ENCODE data around the gene LDLRAD4.

The LDLRAD4 gene

DNA sequence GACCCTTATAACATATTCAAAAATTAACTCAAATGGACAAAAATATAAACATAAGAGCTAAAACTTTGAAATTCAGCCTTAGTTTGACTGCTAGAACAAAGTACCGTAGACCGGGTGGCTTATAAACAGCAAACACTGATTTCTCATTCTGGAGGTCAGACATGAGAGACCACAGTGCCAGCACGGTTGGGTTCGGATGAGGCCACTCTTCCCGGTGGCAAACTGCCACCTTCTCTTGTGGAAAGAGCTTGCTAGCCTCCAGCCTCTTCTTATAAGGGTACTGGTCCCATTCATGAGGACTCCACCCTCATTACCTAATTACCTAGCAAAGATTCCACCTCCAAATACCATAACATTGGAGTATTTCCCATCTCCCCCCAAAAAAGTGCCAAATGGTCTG lies 416.5 kb downstream of the LDLRAD4 start:
- TF ChIP-seq EGR1 (IDR thresholded peaks at IDR 0.05): no peak
- no peak for TF ChIP-seq CEBPB (IDR thresholded peaks at IDR 0.05)
- TF ChIP-seq RAD21 (IDR thresholded peaks at IDR 0.05; ENCODE audit: low read depth): no peak
- TF ChIP-seq, protein P1, sequence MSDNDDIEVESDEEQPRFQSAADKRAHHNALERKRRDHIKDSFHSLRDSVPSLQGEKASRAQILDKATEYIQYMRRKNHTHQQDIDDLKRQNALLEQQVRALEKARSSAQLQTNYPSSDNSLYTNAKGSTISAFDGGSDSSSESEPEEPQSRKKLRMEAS (IDR thresholded peaks at IDR 0.05): no peak
- no peak for TF ChIP-seq ZBTB7A (IDR thresholded peaks at IDR 0.05; ENCODE audit: low read depth)
- no peak for TF ChIP-seq CREB1 (IDR thresholded peaks at IDR 0.05; ENCODE audit: low read depth)
- TF ChIP-seq, protein P2, sequence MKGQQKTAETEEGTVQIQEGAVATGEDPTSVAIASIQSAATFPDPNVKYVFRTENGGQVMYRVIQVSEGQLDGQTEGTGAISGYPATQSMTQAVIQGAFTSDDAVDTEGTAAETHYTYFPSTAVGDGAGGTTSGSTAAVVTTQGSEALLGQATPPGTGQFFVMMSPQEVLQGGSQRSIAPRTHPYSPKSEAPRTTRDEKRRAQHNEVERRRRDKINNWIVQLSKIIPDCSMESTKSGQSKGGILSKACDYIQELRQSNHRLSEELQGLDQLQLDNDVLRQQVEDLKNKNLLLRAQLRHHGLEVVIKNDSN (IDR thresholded peaks at IDR 0.05): no peak
- no peak for TF ChIP-seq EP300 (IDR thresholded peaks at IDR 0.05; ENCODE audit: borderline replicate concordance)
- TF ChIP-seq, protein P3, sequence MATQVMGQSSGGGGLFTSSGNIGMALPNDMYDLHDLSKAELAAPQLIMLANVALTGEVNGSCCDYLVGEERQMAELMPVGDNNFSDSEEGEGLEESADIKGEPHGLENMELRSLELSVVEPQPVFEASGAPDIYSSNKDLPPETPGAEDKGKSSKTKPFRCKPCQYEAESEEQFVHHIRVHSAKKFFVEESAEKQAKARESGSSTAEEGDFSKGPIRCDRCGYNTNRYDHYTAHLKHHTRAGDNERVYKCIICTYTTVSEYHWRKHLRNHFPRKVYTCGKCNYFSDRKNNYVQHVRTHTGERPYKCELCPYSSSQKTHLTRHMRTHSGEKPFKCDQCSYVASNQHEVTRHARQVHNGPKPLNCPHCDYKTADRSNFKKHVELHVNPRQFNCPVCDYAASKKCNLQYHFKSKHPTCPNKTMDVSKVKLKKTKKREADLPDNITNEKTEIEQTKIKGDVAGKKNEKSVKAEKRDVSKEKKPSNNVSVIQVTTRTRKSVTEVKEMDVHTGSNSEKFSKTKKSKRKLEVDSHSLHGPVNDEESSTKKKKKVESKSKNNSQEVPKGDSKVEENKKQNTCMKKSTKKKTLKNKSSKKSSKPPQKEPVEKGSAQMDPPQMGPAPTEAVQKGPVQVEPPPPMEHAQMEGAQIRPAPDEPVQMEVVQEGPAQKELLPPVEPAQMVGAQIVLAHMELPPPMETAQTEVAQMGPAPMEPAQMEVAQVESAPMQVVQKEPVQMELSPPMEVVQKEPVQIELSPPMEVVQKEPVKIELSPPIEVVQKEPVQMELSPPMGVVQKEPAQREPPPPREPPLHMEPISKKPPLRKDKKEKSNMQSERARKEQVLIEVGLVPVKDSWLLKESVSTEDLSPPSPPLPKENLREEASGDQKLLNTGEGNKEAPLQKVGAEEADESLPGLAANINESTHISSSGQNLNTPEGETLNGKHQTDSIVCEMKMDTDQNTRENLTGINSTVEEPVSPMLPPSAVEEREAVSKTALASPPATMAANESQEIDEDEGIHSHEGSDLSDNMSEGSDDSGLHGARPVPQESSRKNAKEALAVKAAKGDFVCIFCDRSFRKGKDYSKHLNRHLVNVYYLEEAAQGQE (IDR thresholded peaks at IDR 0.05; ENCODE audit: low read depth): no peak
- no peak for TF ChIP-seq TEAD4 (IDR thresholded peaks at IDR 0.05)
- no peak for TF ChIP-seq NFIC (IDR thresholded peaks at IDR 0.05)
- TF ChIP-seq TCF12 (IDR thresholded peaks at IDR 0.05; ENCODE audit: low read depth): no peak
- TF ChIP-seq TAF1 (IDR thresholded peaks at IDR 0.05; ENCODE audit: low read depth): no peak
- TF ChIP-seq YY1 (IDR thresholded peaks at IDR 0.05; ENCODE audit: low read depth): no peak
- TF ChIP-seq FOXM1 (IDR thresholded peaks at IDR 0.05; ENCODE audit: borderline replicate concordance, low read depth): no peak

DNA sequence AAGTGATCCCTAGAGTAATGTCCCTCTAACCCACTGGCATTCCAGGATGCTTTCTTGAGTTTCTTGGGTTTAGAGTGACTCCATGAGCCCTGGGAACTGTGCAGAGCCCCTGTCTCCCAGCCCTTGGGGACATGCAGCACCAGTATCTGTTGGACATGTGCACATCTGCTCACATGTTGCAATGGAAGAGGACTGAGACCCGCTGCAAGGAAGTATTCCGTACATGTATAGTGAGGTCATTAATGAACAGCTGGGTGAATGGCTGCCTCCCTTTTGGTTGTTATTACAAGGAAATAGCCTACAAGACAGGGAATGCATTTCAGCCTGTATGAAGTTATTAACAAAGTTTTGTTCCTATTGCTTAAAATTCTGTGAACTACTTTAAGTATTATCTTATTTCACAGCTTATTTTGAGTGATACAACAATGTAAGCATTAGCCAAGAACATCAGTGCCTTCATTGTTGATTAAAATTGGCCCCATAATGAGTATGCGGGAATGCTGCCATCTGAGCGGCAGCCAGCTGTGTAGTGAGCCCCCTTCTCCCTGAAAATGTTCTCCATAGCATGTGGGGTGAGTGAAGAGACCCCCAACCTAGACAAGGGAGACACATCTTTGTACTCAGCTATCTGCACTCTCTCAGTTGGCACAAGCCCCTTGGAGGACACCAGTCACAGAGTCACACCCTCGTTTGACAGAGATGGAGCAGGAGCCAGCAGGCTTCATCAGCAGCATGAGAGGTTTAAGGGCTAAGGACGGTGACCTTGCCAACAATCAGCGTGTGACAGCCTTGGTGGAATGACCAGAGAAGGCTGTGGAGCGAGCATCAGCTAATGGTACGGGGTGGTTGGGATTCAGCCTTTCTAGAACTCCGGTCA lies 420.4 kb downstream of the LDLRAD4 start:
- TF ChIP-seq CREB1 (IDR thresholded peaks at IDR 0.05; ENCODE audit: low read depth): no peak
- no peak for TF ChIP-seq TAF1 (IDR thresholded peaks at IDR 0.05; ENCODE audit: low read depth)
- TF ChIP-seq FOXM1 (IDR thresholded peaks at IDR 0.05; ENCODE audit: borderline replicate concordance, low read depth): no peak
- no peak for TF ChIP-seq TCF12 (IDR thresholded peaks at IDR 0.05; ENCODE audit: low read depth)
- TF ChIP-seq CEBPB (IDR thresholded peaks at IDR 0.05): no peak
- TF ChIP-seq RAD21 (IDR thresholded peaks at IDR 0.05; ENCODE audit: low read depth): no peak
- no peak for TF ChIP-seq EGR1 (IDR thresholded peaks at IDR 0.05)
- no peak for TF ChIP-seq EP300 (IDR thresholded peaks at IDR 0.05; ENCODE audit: borderline replicate concordance)
- no peak for TF ChIP-seq TEAD4 (IDR thresholded peaks at IDR 0.05)
- no peak for TF ChIP-seq YY1 (IDR thresholded peaks at IDR 0.05; ENCODE audit: low read depth)
- TF ChIP-seq ZBTB7A (IDR thresholded peaks at IDR 0.05; ENCODE audit: low read depth): no peak
- TF ChIP-seq, protein P2 (IDR thresholded peaks at IDR 0.05): no peak
- TF ChIP-seq, protein P1 (IDR thresholded peaks at IDR 0.05): no peak
- TF ChIP-seq, protein P3 (IDR thresholded peaks at IDR 0.05; ENCODE audit: low read depth): no peak

GRCh38 chr18:13640266-13640860 lies 421.8 kb downstream of the LDLRAD4 start:
- TF ChIP-seq CEBPB (IDR thresholded peaks at IDR 0.05) (no peak), TEAD4 (IDR thresholded peaks at IDR 0.05) (no peak), RAD21 (IDR thresholded peaks at IDR 0.05; ENCODE audit: low read depth) (no peak), NFIC (IDR thresholded peaks at IDR 0.05) (no peak), EGR1 (IDR thresholded peaks at IDR 0.05) (no peak), FOXM1 (IDR thresholded peaks at IDR 0.05; ENCODE audit: borderline replicate concordance, low read depth) (no peak), TAF1 (IDR thresholded peaks at IDR 0.05; ENCODE audit: low read depth) (no peak), ZBTB7A (IDR thresholded peaks at IDR 0.05; ENCODE audit: low read depth) (no peak), CREB1 (IDR thresholded peaks at IDR 0.05; ENCODE audit: low read depth) (no peak), YY1 (IDR thresholded peaks at IDR 0.05; ENCODE audit: low read depth) (no peak), EP300 (IDR thresholded peaks at IDR 0.05; ENCODE audit: borderline replicate concordance) (no peak), TCF12 (IDR thresholded peaks at IDR 0.05; ENCODE audit: low read depth) (no peak)
- TF ChIP-seq, protein P2 (IDR thresholded peaks at IDR 0.05): no peak
- TF ChIP-seq, protein P1 (IDR thresholded peaks at IDR 0.05): no peak
- TF ChIP-seq, protein P3 (IDR thresholded peaks at IDR 0.05; ENCODE audit: low read depth): no peak
